ENCODE measurements around the gene R3HDM2. TPM values are rescaled to one million over a fixed set of nuclear protein-coding genes. Genes with fewer than 3 reads are reported as not detected.

The R3HDM2 gene
- polyA plus RNA-seq, 1 donor from 2014 or later = 11.1 TPM

GRCh38 chr12:57397441-57397840, 33.4 kb downstream of the R3HDM2 start:
- H3K9me3 ChIP-seq (ENCODE audit: low read length) = no peaks in the 10 kb centered on the region
- no peak overlapping the region for H3K9ac ChIP-seq (ENCODE audit: low read length)
- no peaks in the 10 kb centered on the region for H3K79me2 ChIP-seq (replicated peaks; ENCODE audit: insufficient read depth, low read length)
- no peaks in the 10 kb centered on the region for H3K9me2 ChIP-seq (ENCODE audit: insufficient read depth, low read length)
- no peaks in the 10 kb centered on the region for H3K27me3 ChIP-seq (ENCODE audit: insufficient read depth, low read depth, low read length)
- no peaks in the 10 kb centered on the region for H3F3A ChIP-seq (ENCODE audit: insufficient read depth, low read length, poor library complexity, severe bottlenecking)
- H4K20me1 ChIP-seq (ENCODE audit: insufficient read depth) = no peaks in the 10 kb centered on the region
- no peak overlapping the region for H3K4me3 ChIP-seq (ENCODE audit: low read length)
- H3K4me2 ChIP-seq (ENCODE audit: low read length) = no peak overlapping the region
- H3K36me3 ChIP-seq (ENCODE audit: insufficient read depth, low read length) = no peaks in the 10 kb centered on the region
- no peak overlapping the region for H2AFZ ChIP-seq (ENCODE audit: low read depth, low read length)
- H3K27ac ChIP-seq (ENCODE audit: low read length) = no peak overlapping the region
- TF ChIP-seq POLR2AphosphoS5 (IDR thresholded peaks at IDR 0.05) (no peak), CTCF (IDR thresholded peaks at IDR 0.05; ENCODE audit: poor library complexity, severe bottlenecking) (no peak), RAD21 (conservative IDR thresholded peaks at IDR 0.05) (no peak), MXI1 (conservative IDR thresholded peaks at IDR 0.05; ENCODE audit: poor library complexity, severe bottlenecking) (no peak), REST (IDR thresholded peaks at IDR 0.05; ENCODE audit: borderline replicate concordance) (no peak), TAF1 (IDR thresholded peaks at IDR 0.05; ENCODE audit: low read depth) (no peak), EP300 (conservative IDR thresholded peaks at IDR 0.05; ENCODE audit: poor library complexity, severe bottlenecking) (no peak), EZH2 (IDR thresholded peaks at IDR 0.05; ENCODE audit: borderline replicate concordance, insufficient read depth, low read length, poor library complexity, severe bottlenecking) (no peak), SMC3 (conservative IDR thresholded peaks at IDR 0.05; ENCODE audit: poor library complexity) (no peak)

- Histone ChIP-seq H2AFZ (ENCODE audit: low read depth, low read length) (no peak overlapping the region), H3K9ac (ENCODE audit: low read length) (no peak overlapping the region), H3K9me3 (ENCODE audit: low read length) (no peaks in the 10 kb centered on the region), H3K79me2 (replicated peaks; ENCODE audit: insufficient read depth, low read length) (no peaks in the 10 kb centered on the region), H4K20me1 (ENCODE audit: insufficient read depth) (no peaks in the 10 kb centered on the region), H3K4me2 (ENCODE audit: low read length) (no peak overlapping the region), H3F3A (ENCODE audit: insufficient read depth, low read length, poor library complexity, severe bottlenecking) (no peaks in the 10 kb centered on the region), H3K27ac (ENCODE audit: low read length) (no peak overlapping the region), H3K4me3 (ENCODE audit: low read length) (no peak overlapping the region), H3K27me3 (ENCODE audit: insufficient read depth, low read depth, low read length) (no peaks in the 10 kb centered on the region), H3K36me3 (ENCODE audit: insufficient read depth, low read length) (no peaks in the 10 kb centered on the region), H3K9me2 (ENCODE audit: insufficient read depth, low read length) (no peaks in the 10 kb centered on the region)
- TF ChIP-seq REST (IDR thresholded peaks at IDR 0.05; ENCODE audit: borderline replicate concordance) = no peak
These were observed 35.7 kb downstream of the R3HDM2 start for GRCh38 chr12:57395121-57395520.

All from neural cell (in vitro differentiated cells).